Neural cell (in vitro differentiated cells): Measurements from ENCODE around the gene TMX4. TPM values are rescaled to one million over a fixed set of nuclear protein-coding genes. Genes with fewer than 3 reads are reported as not detected.

Experiments
- H2AFZ ChIP-seq: fragments of 200-600, 300-800 bp; sonication (generic), shearing (Covaris generic); 2 replicates; pipeline ENCODE4 v1.6.0; 2014; ENCODE audit warnings: low read depth, mild to moderate bottlenecking, antibody characterized with exemption, low read length, moderate library complexity
- H3F3A ChIP-seq: fragments of 200-600 bp; shearing (Covaris generic); 2 replicates; pipeline ENCODE4 v1.6.1; 2016; ENCODE audit warnings: mild to moderate bottlenecking, moderate library complexity, mixed read lengths, antibody characterized with exemption, low read length; ENCODE audit not compliant: insufficient read depth, poor library complexity, severe bottlenecking
- H3K27ac ChIP-seq: fragments of 200-600, 300-800 bp; sonication (generic), shearing (Covaris generic); 2 replicates; pipeline ENCODE4 v1.5.1; 2014; ENCODE audit warnings: mild to moderate bottlenecking, low read length, moderate library complexity
- H3K27me3 ChIP-seq: fragments of 300-800, 200-600 bp; sonication (generic), shearing (Covaris generic); 2 replicates; pipeline ENCODE4 v1.6.0; 2014; ENCODE audit warnings: mild to moderate bottlenecking, low read depth, low read length, moderate library complexity; ENCODE audit not compliant: insufficient read depth
- H3K36me3 ChIP-seq: fragments of 300-800, 200-600 bp; sonication (generic), shearing (Covaris generic); 2 replicates; pipeline ENCODE4 v1.5.1; 2014; ENCODE audit warnings: mild to moderate bottlenecking, antibody characterized with exemption, low read length, moderate library complexity; ENCODE audit not compliant: insufficient read depth
- H3K4me2 ChIP-seq: fragments of 300-800, 200-600 bp; sonication (generic), shearing (Covaris generic); 2 replicates; pipeline ENCODE4 v1.6.0; 2014; ENCODE audit warnings: mild to moderate bottlenecking, low read length
- H3K4me3 ChIP-seq: fragments of 300-800, 200-600 bp; sonication (generic), shearing (Covaris generic); 2 replicates; pipeline ENCODE4 v1.5.1; 2014; ENCODE audit warnings: mild to moderate bottlenecking, low read length, moderate library complexity
- H3K79me2 ChIP-seq: fragments of 200-600 bp; shearing (Covaris generic); replicated peaks from 2 replicates; pipeline ENCODE4 v1.6.0; 2014; ENCODE audit warnings: mild to moderate bottlenecking, low read length, moderate library complexity; ENCODE audit not compliant: insufficient read depth
- H3K9ac ChIP-seq: fragments of 300-800, 200-600 bp; sonication (generic), shearing (Covaris generic); 2 replicates; pipeline ENCODE4 v1.6.1; 2016; ENCODE audit warnings: mild to moderate bottlenecking, low read length, mixed read lengths
- H3K9me2 ChIP-seq: fragments of 200-600 bp; shearing (Covaris generic); 2 replicates; pipeline ENCODE4 v1.6.1; 2016; ENCODE audit warnings: mild to moderate bottlenecking, low read length, mixed read lengths; ENCODE audit not compliant: insufficient read depth
- H3K9me3 ChIP-seq: fragments of 200-600, 300-800 bp; sonication (generic), shearing (Covaris generic); 2 replicates; pipeline ENCODE4 v1.6.1; 2016; ENCODE audit warnings: mild to moderate bottlenecking, mixed run types, low read length, moderate library complexity, mixed read lengths
- H4K20me1 ChIP-seq: fragments of 200-600 bp; shearing (Covaris generic); 2 replicates; pipeline ENCODE4 v1.6.1; 2016; ENCODE audit warnings: mild to moderate bottlenecking, mixed run types; ENCODE audit not compliant: insufficient read depth
- CTCF ChIP-seq: fragments of 450-650 bp; IDR thresholded peaks from 2 replicates; pipeline ENCODE4 v1.5.1; 2014; ENCODE audit warnings: antibody characterized with exemption, mild to moderate bottlenecking, moderate library complexity; ENCODE audit not compliant: poor library complexity, severe bottlenecking
- EP300 ChIP-seq: fragments of 450-650 bp; conservative IDR thresholded peaks from 2 replicates; pipeline ENCODE4 v1.6.1; 2014; ENCODE audit warnings: antibody characterized with exemption, mild to moderate bottlenecking, moderate library complexity; ENCODE audit not compliant: poor library complexity, severe bottlenecking
- EZH2 ChIP-seq: fragments of 200-600, 300-800 bp; shearing (Covaris generic), sonication (generic); IDR thresholded peaks from 2 replicates; pipeline ENCODE4 v1.6.1; 2014; ENCODE audit warnings: antibody characterized with exemption, low read length, borderline replicate concordance, mild to moderate bottlenecking; ENCODE audit not compliant: insufficient read depth, poor library complexity, severe bottlenecking
- MXI1 ChIP-seq: fragments of 450-650 bp; conservative IDR thresholded peaks from 2 replicates; pipeline ENCODE4 v1.6.1; 2014; ENCODE audit warnings: antibody characterized with exemption, mild to moderate bottlenecking; ENCODE audit not compliant: poor library complexity, severe bottlenecking
- POLR2AphosphoS5 ChIP-seq: IDR thresholded peaks from 2 replicates; pipeline ENCODE4 v1.6.1; 2012
- RAD21 ChIP-seq: fragments of 450-650 bp; conservative IDR thresholded peaks from 2 replicates; pipeline ENCODE4 v1.6.1; 2014; ENCODE audit warnings: antibody characterized with exemption, mild to moderate bottlenecking, moderate library complexity
- REST ChIP-seq: IDR thresholded peaks from 2 replicates; pipeline ENCODE4 v1.6.1; 2012; ENCODE audit warnings: borderline replicate concordance
- TAF1 ChIP-seq: IDR thresholded peaks from 2 replicates; pipeline ENCODE4 v1.6.1; 2012; ENCODE audit warnings: low read depth
- polyA plus RNA-seq: library from polyadenylated mRNA; depleted of rRNA; stranded (reverse); fragments of >200 nt; gene quantifications from 2 replicates; pipeline ENCODE4 v1.2.3, GENCODE V29; 2014

The TMX4 gene
- polyA plus RNA-seq, 1 donor from 2014 or later = 41.2 TPM

GRCh38 chr20:7993238-7993637 lies 26.3 kb downstream of the TMX4 start:
- Histone ChIP-seq H3K9me3 (no peaks in the 10 kb centered on the region), H3K36me3 (peaks cover 7% of the 10 kb centered on the region), H3K4me2 (no peak overlapping the region), H3K27me3 (no peaks in the 10 kb centered on the region), H3K9ac (no peak overlapping the region), H4K20me1 (no peaks in the 10 kb centered on the region), H3K79me2 (no peaks in the 10 kb centered on the region), H2AFZ (no peak overlapping the region), H3K4me3 (no peak overlapping the region), H3F3A (no peaks in the 10 kb centered on the region), H3K9me2 (no peaks in the 10 kb centered on the region), H3K27ac (no peak overlapping the region)
- no peak for TF ChIP-seq MXI1
- TF ChIP-seq REST = no peak
- no peak for TF ChIP-seq RAD21
- TF ChIP-seq EZH2 = no peak
- no peak for TF ChIP-seq EP300

- peaks cover 7% of the 10 kb centered on the region for H3K36me3 ChIP-seq
- no peaks in the 10 kb centered on the region for H3K9me3 ChIP-seq
- no peak overlapping the region for H3K4me3 ChIP-seq
- no peak overlapping the region for H2AFZ ChIP-seq
- H3K4me2 ChIP-seq = no peak overlapping the region
- H3K9me2 ChIP-seq = no peaks in the 10 kb centered on the region
- no peaks in the 10 kb centered on the region for H3K79me2 ChIP-seq
- TF ChIP-seq EP300 = no peak
- TF ChIP-seq POLR2AphosphoS5 = no peak
- H3K27me3 ChIP-seq = no peaks in the 10 kb centered on the region
- H3K27ac ChIP-seq = no peak overlapping the region
- no peak overlapping the region for H3K9ac ChIP-seq
- H4K20me1 ChIP-seq = no peaks in the 10 kb centered on the region
- H3F3A ChIP-seq = no peaks in the 10 kb centered on the region
Measured at GRCh38 chr20:7990385-7990784, 29.2 kb downstream of the TMX4 start.

- Histone ChIP-seq H3K27ac (no peak overlapping the region), H3K9me3 (no peaks in the 10 kb centered on the region), H3K9ac (no peak overlapping the region), H3K4me3 (no peak overlapping the region), H4K20me1 (no peaks in the 10 kb centered on the region), H3F3A (no peaks in the 10 kb centered on the region), H3K36me3 (peaks cover 7% of the 10 kb centered on the region), H3K27me3 (no peaks in the 10 kb centered on the region), H3K4me2 (no peak overlapping the region), H3K79me2 (no peaks in the 10 kb centered on the region), H2AFZ (no peak overlapping the region), H3K9me2 (no peaks in the 10 kb centered on the region)
- TF ChIP-seq REST (no peak), EZH2 (no peak), RAD21 (no peak), CTCF (no peak), POLR2AphosphoS5 (no peak), TAF1 (no peak)
Measured at GRCh38 chr20:7989379-7989778, 30.2 kb downstream of the TMX4 start.
